HCT116 (cell line): ENCODE results near the gene ARL4A. TPM values are rescaled to one million over a fixed set of nuclear protein-coding genes. Genes with fewer than 3 reads are reported as not detected.

ENCODE experiments used
- ATAC-seq: fragments of 200-7000 bp; cut with Tn5 transposase; 2 replicates; pipeline ENCODE4 v1.9.1; 2020; ENCODE audit warnings: mild to moderate bottlenecking, moderate library complexity
- BruUV-seq: library from RNA; stranded (reverse); fragments of 400-500 nt; replicated peaks from 2 replicates; lab custom pipeline; 2021; lab: Mats Ljungman, UMichigan
- CTCF ChIA-PET: fragments of 300-600 bp; sonication (Branson Sonifier 250); formaldehyde crosslinking; loops from one replicate; lab custom pipeline; 2021; ENCODE audit warnings: antibody characterized with exemption; lab: Charles Lee
- POLR2A ChIA-PET: fragments of 300-600, 350-600 bp; sonication (Branson Sonifier 250); formaldehyde crosslinking; loops from one replicate; lab custom pipeline; 2021; ENCODE audit warnings: antibody characterized with exemption; lab: Charles Lee
- RAD21 ChIA-PET, 2 experiments: fragments of 300-600 bp; sonication (Branson Sonifier 250); formaldehyde crosslinking; loops; one replicate each; lab custom pipeline; 2023; ENCODE audit warnings: low total read pairs in 2 of 2; ENCODE audit not compliant: uncharacterized antibody in 2 of 2, unreplicated experiment in 2 of 2, low non-redundant PET in 1 of 2; lab: Charles Lee
- DNase-seq: peaks from one replicate; pipeline ENCODE4 v3.0.0-alpha.2; 2010; ENCODE audit warnings: low read depth, low spot score
- H2AFZ ChIP-seq: fragments of 200-600 bp; shearing (Covaris generic), sonication (generic); 2 replicates; pipeline ENCODE4 v1.6.1; 2017; ENCODE audit warnings: low read depth, mixed run types, mixed read lengths, antibody characterized with exemption, low read length; ENCODE audit not compliant: poor library complexity, severe bottlenecking
- H3K27ac ChIP-seq: 2 replicates; pipeline ENCODE4 v1.5.1; 2012; ENCODE audit warnings: low read depth, low read length
- H3K27me3 ChIP-seq: fragments of 200-600 bp; sonication (generic); 2 replicates; pipeline ENCODE4 v1.6.1; 2016; ENCODE audit warnings: mixed run types, low read length, mixed read lengths; ENCODE audit not compliant: insufficient read depth
- H3K36me3 ChIP-seq, 2 experiments: fragments of 200-500 bp in 1 of 2; fragments of 200-600 bp in 1 of 2; sonication (Bioruptor generic) in 1 of 2; sonication (generic) in 1 of 2; 2 replicates each; pipeline versions ENCODE4 v1.5.1 to v1.6.1; 2014 to 2016; ENCODE audit warnings: low read length in 2 of 2, inconsistent platforms in 1 of 2, mixed read lengths in 1 of 2, mixed run types in 1 of 2; ENCODE audit not compliant: insufficient read depth in 2 of 2, control insufficient read depth in 1 of 2
- H3K4me1 ChIP-seq, 2 experiments: fragments of 200-600 bp in 1 of 2; sonication (generic) in 1 of 2; 2 replicates each; pipeline versions ENCODE4 v1.5.1 to v1.6.1; 2012 to 2017; ENCODE audit warnings: low read length in 2 of 2, inconsistent platforms in 1 of 2, mild to moderate bottlenecking in 1 of 2, mixed read lengths in 1 of 2, mixed run types in 1 of 2, moderate library complexity in 1 of 2; ENCODE audit not compliant: insufficient read depth in 2 of 2, control insufficient read depth in 1 of 2
- H3K4me2 ChIP-seq: fragments of 200-600 bp; sonication (generic); 2 replicates; pipeline ENCODE4 v1.6.1; 2017; ENCODE audit warnings: mixed run types, low read length, mixed read lengths
- H3K4me3 ChIP-seq, 2 experiments: fragments of 200-600 bp in 1 of 2; sonication (generic) in 1 of 2; replicated peaks in 1 of 2; 2 replicates each; pipeline ENCODE4 v1.5.1; 2011 to 2016; ENCODE audit warnings: low read length in 2 of 2, control low read depth in 1 of 2, low read depth in 1 of 2, mild to moderate bottlenecking in 1 of 2, mixed read lengths in 1 of 2, mixed run types in 1 of 2
- H3K79me2 ChIP-seq: fragments of 200-600 bp; sonication (generic); 2 replicates; pipeline ENCODE4 v1.6.1; 2017; ENCODE audit warnings: mild to moderate bottlenecking, mixed run types, low read length, moderate library complexity, mixed read lengths; ENCODE audit not compliant: insufficient read depth
- H3K9ac ChIP-seq: fragments of 200-600 bp; sonication (generic); 2 replicates; pipeline ENCODE4 v1.6.1; 2016; ENCODE audit warnings: low read length, mixed read lengths
- H3K9me2 ChIP-seq: fragments of 200-600 bp; sonication (generic), shearing (Covaris generic); 2 replicates; pipeline ENCODE4 v1.6.1; 2017; ENCODE audit warnings: mixed run types, mild to moderate bottlenecking, moderate library complexity; ENCODE audit not compliant: insufficient read depth
- H3K9me3 ChIP-seq, 2 experiments: fragments of 200-500 bp in 1 of 2; fragments of 200-600 bp in 1 of 2; sonication (Bioruptor generic) in 1 of 2; sonication (generic) in 1 of 2; 2 replicates each; pipeline ENCODE4 v1.6.1; 2014 to 2017; ENCODE audit warnings: low read length in 2 of 2, mixed read lengths in 2 of 2, inconsistent platforms in 1 of 2, low read depth in 1 of 2, mild to moderate bottlenecking in 1 of 2, mixed run types in 1 of 2, moderate library complexity in 1 of 2; ENCODE audit not compliant: control insufficient read depth in 1 of 2, insufficient read depth in 1 of 2
- H4K20me1 ChIP-seq: fragments of 200-600 bp; sonication (generic), shearing (Covaris generic); 2 replicates; pipeline ENCODE4 v1.6.1; 2017; ENCODE audit warnings: mixed run types, mild to moderate bottlenecking, moderate library complexity; ENCODE audit not compliant: insufficient read depth
- ATF3 ChIP-seq: IDR thresholded peaks from 2 replicates; pipeline ENCODE4 v1.6.1; 2012
- EGR1 ChIP-seq: IDR thresholded peaks from 2 replicates; pipeline ENCODE4 v1.6.1; 2012; ENCODE audit warnings: low read depth
- ELF1 ChIP-seq: IDR thresholded peaks from 2 replicates; pipeline ENCODE4 v1.6.1; 2012; ENCODE audit warnings: low read depth, borderline replicate concordance
- EZH2 ChIP-seq: fragments of 200-600 bp; sonication (generic); IDR thresholded peaks from 2 replicates; pipeline ENCODE4 v1.6.1; 2017; ENCODE audit warnings: antibody characterized with exemption, mixed run types
- JUND ChIP-seq: IDR thresholded peaks from 2 replicates; pipeline ENCODE4 v1.6.1; 2012
- POLR2A ChIP-seq: IDR thresholded peaks from 2 replicates; pipeline ENCODE4 v1.7.0; 2011; ENCODE audit warnings: borderline replicate concordance; ENCODE audit not compliant: insufficient read depth, insufficient read length; ENCODE audit errors: extremely low read depth
- POLR2AphosphoS5 ChIP-seq: IDR thresholded peaks from 2 replicates; pipeline ENCODE4 v1.6.1; 2011; ENCODE audit warnings: mild to moderate bottlenecking, low read depth, low read length, moderate library complexity
- RAD21 ChIP-seq: IDR thresholded peaks from 2 replicates; pipeline ENCODE4 v1.6.1; 2012; ENCODE audit warnings: low read depth, mild to moderate bottlenecking
- SIN3A ChIP-seq: IDR thresholded peaks from 2 replicates; pipeline ENCODE4 v1.6.1; 2012; ENCODE audit warnings: low read depth
- SRF ChIP-seq: IDR thresholded peaks from 2 replicates; pipeline ENCODE4 v1.6.1; 2012; ENCODE audit warnings: low read depth
- YY1 ChIP-seq: IDR thresholded peaks from 2 replicates; pipeline ENCODE4 v1.6.1; 2011; ENCODE audit warnings: low read length, low read depth, moderate library complexity, mild to moderate bottlenecking; ENCODE audit not compliant: insufficient replicate concordance; ENCODE audit errors: extremely low read depth
- intact Hi-C: fragments of 100-400 bp; cut with micrococcal nuclease; formaldehyde crosslinking; loops from 2 replicates; pipeline ENCODE4 v1.10.0; 2022
- total RNA-seq: library from RNA; stranded (reverse); gene quantifications from one replicate; pipeline ENCODE4 v1.2.1, GENCODE V29; 2021; ENCODE audit not compliant: unreplicated experiment
- TF ChIP-seq, protein P1 (sequence below): IDR thresholded peaks from 2 replicates; pipeline ENCODE4 v1.6.1; 2011; ENCODE audit warnings: mild to moderate bottlenecking, low read length, moderate library complexity; ENCODE audit not compliant: insufficient replicate concordance; ENCODE audit errors: extremely low read depth

The ARL4A gene
- total RNA-seq, 1 experiment from 2014 or later: 44.6 TPM

- peaks cover 17 to 18% of the 10 kb centered on the region in 2 experiments; a peak in 3 of 4 replicates for H3K4me1 ChIP-seq
- H3K27ac ChIP-seq: no peak overlapping the region
- ATAC-seq (no peak), DNase-seq (no peak)
- intact Hi-C loops: no loop called here
- H3K36me3 ChIP-seq: no peaks in the 10 kb centered on the region
- H3K27me3 ChIP-seq: no peaks in the 10 kb centered on the region
- no peaks in the 10 kb centered on the region for H4K20me1 ChIP-seq
- no peak overlapping the region for H3K4me2 ChIP-seq
- CTCF ChIA-PET: no interaction called here
- no TSS peak for BruUV-seq
- RAD21 ChIA-PET: no interaction called here
- H3K9ac ChIP-seq: no peak overlapping the region
- H2AFZ ChIP-seq: no peak overlapping the region
- POLR2A ChIA-PET: interaction anchor here (1.2 kb wide), 1 partner anchor 40 kb away, joined by 3 read pairs; the partner anchor contains the start of gene ARL4A
- H3K9me3 ChIP-seq: no peaks in the 10 kb centered on the region
- no peaks in the 10 kb centered on the region for H3K79me2 ChIP-seq
- H3K4me3 ChIP-seq: no peak overlapping the region
- H3K9me2 ChIP-seq: no peaks in the 10 kb centered on the region
- TF ChIP-seq EGR1 (no peak), SIN3A (no peak), SRF (no peak), ELF1 (no peak), YY1 (no peak), EZH2 (no peak), JUND (no peak), RAD21 (no peak), POLR2AphosphoS5 (no peak), ATF3 (no peak), POLR2A (no peak)
- TF ChIP-seq, protein P1, sequence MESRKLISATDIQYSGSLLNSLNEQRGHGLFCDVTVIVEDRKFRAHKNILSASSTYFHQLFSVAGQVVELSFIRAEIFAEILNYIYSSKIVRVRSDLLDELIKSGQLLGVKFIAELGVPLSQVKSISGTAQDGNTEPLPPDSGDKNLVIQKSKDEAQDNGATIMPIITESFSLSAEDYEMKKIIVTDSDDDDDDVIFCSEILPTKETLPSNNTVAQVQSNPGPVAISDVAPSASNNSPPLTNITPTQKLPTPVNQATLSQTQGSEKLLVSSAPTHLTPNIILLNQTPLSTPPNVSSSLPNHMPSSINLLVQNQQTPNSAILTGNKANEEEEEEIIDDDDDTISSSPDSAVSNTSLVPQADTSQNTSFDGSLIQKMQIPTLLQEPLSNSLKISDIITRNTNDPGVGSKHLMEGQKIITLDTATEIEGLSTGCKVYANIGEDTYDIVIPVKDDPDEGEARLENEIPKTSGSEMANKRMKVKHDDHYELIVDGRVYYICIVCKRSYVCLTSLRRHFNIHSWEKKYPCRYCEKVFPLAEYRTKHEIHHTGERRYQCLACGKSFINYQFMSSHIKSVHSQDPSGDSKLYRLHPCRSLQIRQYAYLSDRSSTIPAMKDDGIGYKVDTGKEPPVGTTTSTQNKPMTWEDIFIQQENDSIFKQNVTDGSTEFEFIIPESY: no peak
Observed at GRCh38 chr7:12727455-12728191, 40.2 kb downstream of the ARL4A start.
